NCI-H510A treated with DMSO at 0.1 percent for 48 hours (cell line): Measurements from ENCODE around the gene DNAJA1.

Experiments used
- DNase-seq: peaks from one replicate; lab custom pipeline; 2025; lab: John Stamatoyannopoulos, UW

The DNAJA1 gene

GRCh38 chr9:33029231-33029786, 4.2 kb downstream of the DNAJA1 start:
- DNase-seq: no peak

GRCh38 chr9:33030285-33030684, 5.2 kb downstream of the DNAJA1 start:
- DNase-seq: no peak

GRCh38 chr9:33032292-33032691, 7.2 kb downstream of the DNAJA1 start:
- no peak for DNase-seq

DNA sequence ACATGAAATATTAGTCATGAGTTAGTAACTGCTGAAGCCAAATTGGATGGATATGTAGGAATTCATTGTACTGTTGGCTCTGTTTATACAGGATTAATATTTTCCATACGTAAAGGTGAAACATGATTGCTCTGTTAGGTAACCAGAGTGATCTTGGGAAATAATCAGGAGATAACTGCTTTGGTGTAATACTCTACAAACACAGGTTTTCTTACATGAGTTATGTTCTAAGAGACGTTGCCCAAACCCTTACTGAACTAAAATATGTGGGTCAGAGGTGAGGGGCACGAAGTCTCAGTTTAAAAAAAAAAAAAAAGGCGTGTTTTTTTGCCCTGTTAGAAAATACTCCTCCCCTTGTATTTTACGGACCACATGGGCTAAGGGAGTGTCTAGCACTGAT, 7.8 kb downstream of the DNAJA1 start:
- DNase-seq: no peak

GRCh38 chr9:33040792-33041431, 15.8 kb downstream of the DNAJA1 start:
- no peak for DNase-seq

DNA sequence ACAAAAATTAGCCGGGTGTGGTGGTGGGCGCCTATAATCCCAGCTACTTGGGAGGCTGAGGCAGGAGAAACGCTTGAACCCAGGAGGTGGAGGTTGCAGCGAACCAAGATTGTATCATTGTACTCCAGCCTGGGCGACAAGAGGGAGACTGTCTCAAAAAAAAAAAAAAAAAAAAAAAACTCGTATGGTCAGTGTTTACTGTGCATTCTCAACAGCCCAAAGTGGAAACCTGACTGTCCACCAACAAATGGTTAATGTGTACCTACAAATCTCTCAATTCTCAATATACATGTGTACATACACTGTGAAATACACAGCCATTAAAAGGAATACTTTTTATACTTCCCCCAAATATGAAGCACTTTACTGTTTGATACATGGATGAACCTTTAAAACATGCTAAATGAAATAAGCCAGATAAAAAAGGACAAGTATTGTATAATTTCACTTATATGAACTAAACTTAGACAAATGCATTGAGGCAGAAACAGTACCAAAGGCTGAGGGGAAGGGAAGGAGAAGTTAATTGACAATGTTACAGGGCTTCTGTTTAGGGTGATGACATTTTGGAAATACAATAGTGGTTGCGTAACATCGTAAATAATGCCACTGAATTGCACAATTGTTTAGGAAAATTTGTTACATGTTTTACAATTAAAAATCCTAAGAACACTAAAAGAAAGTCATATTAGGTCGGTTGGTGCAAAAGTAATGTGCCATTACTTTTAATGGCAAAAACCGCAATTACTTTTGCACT, 16.5 kb downstream of the DNAJA1 start:
- no peak for DNase-seq

DNA sequence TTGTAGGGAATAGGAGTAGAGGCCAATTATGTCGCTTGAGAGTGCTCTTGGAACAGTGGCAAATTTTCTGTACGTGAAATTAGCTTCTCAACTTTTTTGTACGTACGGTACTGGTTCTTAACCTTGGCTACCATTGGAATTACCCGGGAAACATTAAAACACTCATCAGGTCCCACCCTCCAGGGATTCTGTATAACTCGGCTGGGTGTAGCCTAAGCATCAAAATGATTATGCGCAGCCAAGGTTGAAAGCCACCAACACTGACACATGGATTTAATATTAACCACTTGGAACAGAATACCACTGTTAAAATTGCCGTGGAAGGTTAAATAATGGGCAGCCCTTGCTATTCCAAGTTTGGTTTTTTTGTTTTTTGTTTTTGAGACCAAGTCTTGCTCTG, 17.4 kb downstream of the DNAJA1 start:
- DNase-seq: no peak

GRCh38 chr9:33043671-33044070, 18.6 kb downstream of the DNAJA1 start:
- peak; percentile 27 for DNase-seq

GRCh38 chr9:33044162-33044673, 19.1 kb downstream of the DNAJA1 start:
- DNase-seq: peak; percentile 67

GRCh38 chr9:33044677-33045282, 19.7 kb downstream of the DNAJA1 start:
- peak; percentile 58 for DNase-seq

DNA sequence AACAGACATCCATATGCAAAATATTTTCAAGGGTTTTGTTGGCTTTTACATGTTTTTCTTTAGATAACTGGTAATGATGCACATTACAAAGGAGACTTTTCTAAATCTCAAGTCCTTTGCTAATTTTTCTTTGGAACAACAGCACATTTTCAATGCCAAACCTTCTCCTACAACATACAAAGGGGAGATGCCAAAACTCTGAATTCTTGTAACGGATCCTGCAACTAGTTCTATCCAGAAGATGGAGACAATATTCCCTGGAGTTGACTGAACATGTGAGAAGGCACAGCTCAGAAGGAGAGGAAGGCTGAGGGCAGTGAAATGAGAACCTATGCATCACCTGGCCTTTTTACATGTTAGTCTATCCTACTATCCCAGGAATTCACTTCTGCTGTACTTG, 21.0 kb downstream of the DNAJA1 start:
- DNase-seq: no peak

DNA sequence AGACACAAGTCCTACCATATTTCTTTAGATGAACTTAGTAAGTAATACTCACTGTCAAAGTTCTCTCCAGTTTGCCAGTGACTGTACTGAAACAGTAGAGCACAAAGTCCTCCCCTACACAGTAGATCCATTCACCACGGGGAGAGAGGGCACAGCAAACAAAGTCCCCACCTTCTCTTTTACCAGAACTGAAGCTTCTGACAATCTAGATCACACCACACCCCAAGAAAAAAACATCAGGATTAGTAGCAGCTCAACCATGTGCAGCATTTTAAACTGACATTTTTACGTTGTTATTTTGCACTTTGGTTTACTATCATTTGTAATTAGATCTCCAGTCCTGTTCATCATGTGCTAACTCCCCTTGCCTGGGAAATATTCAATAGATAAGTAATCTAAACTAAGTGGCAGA, 23.0 kb downstream of the DNAJA1 start:
- DNase-seq: no peak

DNA sequence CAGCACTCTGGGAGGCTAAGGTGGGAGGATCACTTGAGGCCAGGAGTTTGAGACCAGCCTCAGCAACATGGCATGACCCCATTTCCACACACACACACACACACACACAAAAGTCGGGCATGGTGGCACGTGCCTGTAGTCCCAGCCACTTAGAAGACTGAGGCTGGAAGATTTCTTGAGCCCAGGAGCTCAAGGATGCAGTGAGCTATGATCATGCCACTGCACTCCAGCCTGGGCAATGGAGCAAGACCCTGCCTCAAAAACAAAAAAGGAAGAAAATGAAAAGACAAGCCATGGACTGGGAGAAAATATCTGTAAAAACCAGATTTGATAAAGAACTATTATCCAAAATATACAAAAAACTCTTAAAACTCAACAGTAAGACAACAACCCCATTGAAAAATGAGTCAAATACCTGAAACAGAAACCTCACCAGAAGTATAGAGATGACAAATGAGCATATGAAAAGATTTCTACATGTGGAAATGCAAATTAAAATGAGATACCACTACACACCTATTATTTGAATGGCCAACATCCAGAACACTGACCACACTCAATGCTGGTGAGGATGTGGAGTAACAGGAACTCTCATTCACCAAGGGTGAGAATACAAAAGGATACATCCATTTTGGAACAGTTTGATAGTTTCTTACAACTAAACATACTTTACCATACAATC, 24.7 kb downstream of the DNAJA1 start:
- DNase-seq: no peak

DNA sequence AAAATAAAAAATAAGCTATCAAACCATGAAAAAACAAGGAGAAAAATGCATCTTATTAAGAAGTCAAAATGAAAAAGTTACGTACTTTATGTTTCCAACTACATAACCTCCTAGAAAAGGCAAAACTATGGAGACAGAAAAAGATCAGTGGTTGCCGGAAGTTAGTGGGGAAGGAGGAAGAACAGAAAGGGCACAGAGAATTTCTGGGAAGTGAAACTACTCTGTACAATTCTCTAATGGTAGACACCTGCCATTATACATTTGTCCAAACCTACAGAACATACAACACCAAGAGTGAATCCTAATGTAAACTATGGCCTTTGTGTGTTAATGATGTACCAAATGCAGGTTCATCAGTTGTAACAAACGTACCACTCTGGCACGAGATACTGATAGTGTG, 26.1 kb downstream of the DNAJA1 start:
- no peak for DNase-seq

DNA sequence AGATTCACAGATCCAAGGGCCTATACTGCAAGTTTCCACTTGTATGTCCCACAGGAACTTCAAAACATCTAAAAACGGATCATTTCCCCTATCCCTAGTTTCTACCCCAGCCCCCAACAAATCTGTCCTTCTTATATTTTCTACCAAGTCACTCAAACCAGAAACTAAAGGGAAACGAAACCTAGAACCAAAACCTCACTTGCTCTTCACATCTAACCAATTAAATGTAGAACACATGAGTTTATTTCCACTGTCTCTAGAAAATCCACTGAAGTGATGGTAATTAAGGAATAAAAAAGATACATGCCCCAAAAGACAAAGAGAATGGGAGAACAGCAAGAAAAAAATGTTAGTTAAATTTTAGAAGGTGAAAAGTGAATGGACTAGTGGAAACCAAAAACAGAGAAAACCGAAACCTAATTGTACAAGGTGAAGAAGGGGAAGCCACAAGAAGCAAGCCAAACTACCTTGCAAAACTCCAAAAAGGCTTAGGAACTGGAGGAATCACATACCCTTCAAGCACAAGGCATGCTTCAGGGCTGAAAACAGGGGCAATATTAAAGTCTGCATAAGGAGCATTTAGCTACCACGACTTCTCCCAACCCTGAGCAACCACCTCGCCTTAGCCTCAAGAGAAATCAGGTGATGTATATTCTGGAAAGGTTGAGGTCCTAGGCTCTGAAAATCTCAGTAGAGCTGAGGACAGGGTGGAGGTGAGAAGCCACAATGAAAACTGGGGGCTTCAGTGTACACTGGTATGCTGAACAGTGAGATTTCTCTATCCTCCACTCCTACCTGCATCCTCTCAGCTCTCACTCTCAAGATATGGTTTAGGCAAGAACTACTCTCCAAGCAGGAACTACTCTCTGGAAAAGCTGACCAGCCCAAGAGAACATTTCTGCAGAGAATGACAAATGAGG, 40.3 kb downstream of the DNAJA1 start:
- no peak for DNase-seq

- DNase-seq: no peak
Observed at GRCh38 chr9:33068991-33069390, 43.9 kb downstream of the DNAJA1 start.

GRCh38 chr9:33076046-33077004, 51.3 kb downstream of the DNAJA1 start, which contains the start of gene SMU1:
Gene SMU1 (minus strand): TSS chr9:33076674. CDS start chr9:33076608, 66 bp downstream.
- DNase-seq: peak; percentile 72

DNA sequence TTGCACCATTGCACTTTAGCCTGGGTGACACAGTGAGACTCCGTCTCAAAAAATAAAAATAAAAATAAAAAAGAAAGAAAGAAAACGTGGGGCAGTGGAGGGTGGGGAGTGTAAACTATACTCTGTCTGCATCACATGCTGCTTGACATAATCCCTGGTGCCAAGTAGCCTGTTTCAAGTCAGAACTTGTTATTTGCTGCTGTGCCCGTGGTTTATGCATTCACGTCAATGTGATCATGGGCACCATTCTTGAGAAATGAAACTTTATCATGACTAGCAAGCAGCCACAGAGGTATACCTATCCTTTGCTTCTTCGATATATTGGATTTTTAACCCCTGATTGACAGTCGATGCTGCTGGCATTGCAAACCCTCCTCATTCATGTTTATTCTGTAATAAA, 55.5 kb downstream of the DNAJA1 start:
- DNase-seq: no peak

GRCh38 chr9:33081128-33081851, 56.2 kb downstream of the DNAJA1 start:
- peak; percentile 69 for DNase-seq
